Esophagus muscularis mucosa (tissue), 4 donors: ENCODE results near the gene PIK3R2. TPM values are rescaled to one million over a fixed set of nuclear protein-coding genes. Genes with fewer than 3 reads are reported as not detected.

Source experiments
- DNase-seq: peaks from one replicate; pipeline ENCODE4 v3.0.0-alpha.2; 2017; ENCODE audit errors: extremely low spot score
- H3K27ac ChIP-seq, 4 donors: fragments of 200-600 bp; sonication (generic); replicated peaks in 1 of 4; 1 replicate in 3 of 4; 2 replicates in 1 of 4; pipeline ENCODE4 v1.5.1; 2016 to 2019; ENCODE audit warnings: mild to moderate bottlenecking in 1 of 4
- H3K27me3 ChIP-seq, 4 donors: fragments of 200-600 bp; sonication (generic); one replicate each; pipeline versions ENCODE4 v1.5.1 to v1.6.0; 2016 to 2019
- H3K36me3 ChIP-seq, 4 donors: fragments of 200-600 bp; sonication (generic); one replicate each; pipeline ENCODE4 v1.5.1; 2016 to 2019
- H3K4me1 ChIP-seq, 4 donors: fragments of 200-600 bp; sonication (generic); one replicate each; pipeline ENCODE4 v1.5.1; 2016 to 2019
- H3K4me3 ChIP-seq, 4 donors: fragments of 200-600 bp; sonication (generic); 1 replicate in 2 of 4; 2 replicates in 2 of 4; pipeline ENCODE4 v1.5.1; 2016 to 2019; ENCODE audit warnings: mild to moderate bottlenecking in 4 of 4, moderate library complexity in 1 of 4
- H3K9me3 ChIP-seq, 4 donors: fragments of 200-600 bp; sonication (generic); 1 replicate in 3 of 4; 2 replicates in 1 of 4; pipeline ENCODE4 v1.5.1; 2016 to 2019
- CTCF ChIP-seq, 3 experiments: fragments of 200-600 bp in 2 of 3; fragments of 450-650 bp in 1 of 3; sonication (generic) in 2 of 3; IDR thresholded peaks; one replicate each; pipeline ENCODE4 v1.5.1; 2017 to 2019; ENCODE audit warnings: antibody characterized with exemption in 3 of 3, mild to moderate bottlenecking in 2 of 3, moderate library complexity in 1 of 3
- EP300 ChIP-seq: sonication (generic); formaldehyde crosslinking; IDR thresholded peaks from one replicate; pipeline ENCODE4 v1.6.1; 2017; ENCODE audit warnings: antibody characterized with exemption
- POLR2A ChIP-seq: fragments of 450-650 bp; IDR thresholded peaks from one replicate; pipeline ENCODE4 v1.6.1; 2017; ENCODE audit warnings: antibody characterized with exemption, moderate library complexity, mild to moderate bottlenecking, low read depth
- POLR2AphosphoS5 ChIP-seq, 2 donors: sonication (generic); formaldehyde crosslinking; IDR thresholded peaks; one replicate each; pipeline ENCODE4 v1.6.1; 2017; ENCODE audit warnings: antibody characterized with exemption in 2 of 2
- WGBS: methylation state at CpG from one replicate; pipeline ENCODE4 v1.1.5; 2018; 5-methylcytosine and 5-hydroxymethylcytosine counted together
- intact Hi-C: fragments of 100-400 bp; cut with DNase I; formaldehyde crosslinking; loops from one replicate; pipeline ENCODE4 v1.15.1; 2023
- total RNA-seq, 4 donors: library from RNA; depleted of rRNA; stranded (reverse); fragments of >200 nt; gene quantifications; one replicate each; pipeline versions ENCODE4 v1.1.0 to v1.2.1, GENCODE V29; 2016

PIK3R2 gene
- total RNA-seq, 4 donors from 2014 or later = 4.2 to 32.2 (median 19.4) TPM

GRCh38 chr19:18203408-18203862, 50.5 kb downstream of the PIK3R2 start:
- Histone ChIP-seq H3K4me1 (peaks cover 20 to 39% (median 36%) of the 10 kb centered on the region in 4 donors), H3K27me3 (no peaks in the 10 kb centered on the region), H3K36me3 (peaks cover 4 to 30% (median 22%) of the 10 kb centered on the region in 4 donors), H3K9me3 (no peaks in the 10 kb centered on the region), H3K27ac (peak overlapping the region; percentile 79 to 98 (median 88)), H3K4me3 (peak overlapping the region; percentile 69 to 79 (median 75))
- WGBS = 0% methylated on average over 2 of the region's 38 CpGs
- intact Hi-C loops = loop anchor here (10.0 kb wide), 1 partner anchor 121 kb away; the partner anchor contains the start of gene LSM4
- no peak for DNase-seq
- no peak for TF ChIP-seq POLR2A
- TF ChIP-seq CTCF (IDR thresholded peaks at IDR 0.05) = peak in 1 of 3 experiments; percentile 8

- Histone ChIP-seq H3K4me1 (peaks cover 20 to 41% (median 37%) of the 10 kb centered on the region in 4 donors), H3K27ac (peak within 1 kb of the TSS; percentile 92 to 98 (median 95)), H3K4me3 (peak within 1 kb of the TSS; percentile 69 to 79 (median 75)), H3K36me3 (peaks cover 4 to 25% (median 17%) of the 10 kb centered on the region in 4 donors), H3K27me3 (peaks cover 0 to 2% (median 0%) of the 10 kb centered on the region in 4 donors), H3K9me3 (no peaks in the 10 kb centered on the region)
- DNase-seq = peak; percentile 100
- TF ChIP-seq POLR2A (no peak), EP300 (peak; percentile 92), CTCF (IDR thresholded peaks at IDR 0.05) (peak in 1 of 3 experiments; percentile 13), POLR2AphosphoS5 (IDR thresholded peaks at IDR 0.05) (peak; percentile 90)
- intact Hi-C loops = loop anchor here (10.0 kb wide), 1 partner anchor 121 kb away; the partner anchor contains the start of gene LSM4
- 0% methylated on average over 2 of the region's 50 CpGs for WGBS
Measured at GRCh38 chr19:18203863-18204393, 51.0 kb downstream of the PIK3R2 start, which contains the start of gene RAB3A. RAB3A (minus strand) TSS chr19:18204042; CDS start chr19:18202740, 1,302 bp downstream.

- Histone ChIP-seq H3K4me3 (peak overlapping the region; percentile 61 to 73 (median 66)), H3K27ac (peak overlapping the region; percentile 92 to 98 (median 95)), H3K27me3 (peaks cover 0 to 8% (median 0%) of the 10 kb centered on the region in 4 donors), H3K36me3 (peaks cover 2 to 18% (median 10%) of the 10 kb centered on the region in 4 donors), H3K4me1 (peaks cover 20 to 41% (median 37%) of the 10 kb centered on the region in 4 donors), H3K9me3 (no peaks in the 10 kb centered on the region)
- intact Hi-C loops = loop anchor here (10.0 kb wide), 1 partner anchor 120 kb away; the partner anchor contains the start of gene LSM4
- TF ChIP-seq EP300 = no peak
- peak in 1 of 2 donors; percentile 82 for TF ChIP-seq POLR2AphosphoS5 (IDR thresholded peaks at IDR 0.05)
- peak; percentile 17 for TF ChIP-seq POLR2A
- DNase-seq = no peak
- 0% methylated on average over 19 of the region's 22 CpGs for WGBS
Measured at GRCh38 chr19:18204394-18205199, 51.6 kb downstream of the PIK3R2 start.

GRCh38 chr19:18205200-18205892, 52.4 kb downstream of the PIK3R2 start:
- peaks cover 0 to 10% (median 3%) of the 10 kb centered on the region in 4 donors for H3K36me3 ChIP-seq
- peak overlapping the region; percentile 61 to 73 (median 66) for H3K4me3 ChIP-seq
- intact Hi-C loops = loop anchor here (10.0 kb wide), 1 partner anchor 119 kb away; the partner anchor contains the start of gene LSM4
- 9% methylated on average over 25 of the region's 36 CpGs for WGBS
- peak; percentile 67 to 83 for TF ChIP-seq POLR2AphosphoS5 (IDR thresholded peaks at IDR 0.05)
- TF ChIP-seq EP300 = no peak
- TF ChIP-seq CTCF (IDR thresholded peaks at IDR 0.05) = peak in 1 of 3 experiments; percentile 11
- TF ChIP-seq POLR2A = peak; percentile 22
- H3K27me3 ChIP-seq = peaks cover 0 to 12% (median 0%) of the 10 kb centered on the region in 4 donors
- DNase-seq = peak; percentile 96
- H3K4me1 ChIP-seq = peaks cover 20 to 41% (median 37%) of the 10 kb centered on the region in 4 donors
- peak overlapping the region; percentile 92 to 98 (median 95) for H3K27ac ChIP-seq
- H3K9me3 ChIP-seq = no peaks in the 10 kb centered on the region
